COLO829 (cell line): ENCODE measurements around the gene TFB2M.

ENCODE experiments used
- DNase-seq: peaks from one replicate; pipeline ENCODE4 v3.0.0; 2012; ENCODE audit warnings: low spot score

The TFB2M gene

DNA sequence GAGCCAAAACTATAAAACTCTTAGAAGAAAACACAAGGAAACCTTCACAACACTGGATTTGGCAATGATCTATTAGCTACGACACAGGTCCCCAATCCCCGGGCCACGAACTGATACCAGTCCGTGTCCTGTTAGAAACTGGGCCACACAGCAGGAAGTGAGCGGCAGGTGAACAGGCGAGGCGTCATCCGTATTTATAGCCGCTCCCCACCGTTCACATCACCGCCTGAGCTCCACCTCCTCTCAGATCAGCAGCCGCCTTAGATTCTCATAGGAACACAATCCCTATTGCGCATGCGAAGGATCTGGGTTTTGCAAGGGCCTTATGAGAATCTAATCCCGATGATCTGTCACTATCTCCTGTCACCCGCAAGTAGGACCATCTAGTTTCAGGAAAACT is 11.9 kb downstream of the TFB2M start:
- DNase-seq: no peak

DNA sequence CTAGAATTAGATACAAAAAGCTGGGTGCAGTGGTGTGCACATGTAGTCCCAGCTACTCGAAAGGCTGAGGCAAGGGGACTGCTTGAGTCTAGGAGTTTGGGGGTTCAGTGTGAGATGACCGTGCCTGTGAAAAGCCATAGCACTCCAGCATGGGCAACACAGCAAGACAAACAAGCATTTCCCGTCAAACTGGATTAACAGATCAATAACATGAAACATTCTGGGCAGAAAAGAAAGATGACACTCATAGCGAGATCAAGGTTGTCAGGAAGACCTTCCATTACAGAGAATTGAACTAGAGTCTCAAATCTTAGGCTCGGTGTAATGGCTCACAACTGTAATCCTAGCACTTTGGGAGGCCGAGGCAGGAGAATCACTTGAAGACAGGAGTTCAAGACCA is 14.0 kb downstream of the TFB2M start:
- no peak for DNase-seq

DNA sequence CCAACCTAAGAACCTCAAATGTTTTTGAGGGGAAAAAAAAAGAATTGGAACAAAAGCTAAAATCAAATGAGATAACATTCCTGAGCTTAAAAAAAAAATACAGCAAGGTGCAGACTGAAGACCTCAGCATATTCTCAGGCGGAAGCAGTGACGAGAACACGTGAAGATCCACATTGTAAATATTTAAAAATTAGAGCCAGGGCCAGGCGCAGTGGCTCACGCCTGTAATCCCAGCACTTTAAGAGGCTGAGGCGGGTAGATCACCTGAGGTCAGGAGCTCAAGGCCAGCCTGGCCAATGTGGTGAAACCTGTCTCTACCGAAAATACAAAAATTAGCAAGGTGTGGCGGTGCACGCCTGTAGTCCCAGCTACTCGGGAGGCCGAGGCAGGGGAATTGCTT is 15.7 kb downstream of the TFB2M start:
- DNase-seq: no peak

DNA sequence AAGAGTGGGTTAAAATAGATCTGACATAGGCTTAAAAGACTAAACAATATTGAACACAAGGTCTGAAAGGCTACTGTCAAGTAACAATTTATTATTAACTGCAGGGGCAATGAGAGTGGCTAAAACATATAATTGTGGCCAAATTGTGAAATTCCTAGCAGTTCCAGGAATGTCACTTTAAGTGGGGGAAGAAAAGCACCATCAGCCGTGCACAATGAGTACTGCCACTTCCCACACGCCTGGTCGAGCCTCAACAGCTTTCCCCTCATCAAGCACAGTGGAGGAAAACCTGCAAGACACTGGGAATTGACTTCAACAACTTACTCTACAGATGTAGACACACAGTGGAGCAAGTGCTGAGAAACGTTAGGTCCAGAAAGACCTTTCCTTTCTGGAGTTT is 16.4 kb downstream of the TFB2M start:
- no peak for DNase-seq

DNA sequence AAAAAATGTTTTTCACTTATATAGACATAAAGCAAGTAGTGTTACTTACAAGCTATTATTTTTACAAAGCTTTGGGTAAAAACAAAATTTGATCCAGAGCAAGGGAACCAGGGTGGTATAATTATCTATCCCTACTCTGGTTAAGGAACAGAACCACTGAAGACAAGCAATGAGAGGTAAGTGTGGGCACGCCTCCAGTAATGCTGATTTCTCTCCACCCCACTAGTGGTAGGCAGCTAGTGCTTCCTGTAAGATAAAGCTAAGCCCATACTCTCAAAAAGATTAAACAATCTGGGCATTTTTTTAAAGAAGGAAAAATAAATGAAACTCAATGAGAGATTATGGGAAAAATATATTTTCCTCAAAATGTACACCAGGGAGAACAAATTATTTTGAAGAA is 22.1 kb downstream of the TFB2M start:
- no peak for DNase-seq

DNA sequence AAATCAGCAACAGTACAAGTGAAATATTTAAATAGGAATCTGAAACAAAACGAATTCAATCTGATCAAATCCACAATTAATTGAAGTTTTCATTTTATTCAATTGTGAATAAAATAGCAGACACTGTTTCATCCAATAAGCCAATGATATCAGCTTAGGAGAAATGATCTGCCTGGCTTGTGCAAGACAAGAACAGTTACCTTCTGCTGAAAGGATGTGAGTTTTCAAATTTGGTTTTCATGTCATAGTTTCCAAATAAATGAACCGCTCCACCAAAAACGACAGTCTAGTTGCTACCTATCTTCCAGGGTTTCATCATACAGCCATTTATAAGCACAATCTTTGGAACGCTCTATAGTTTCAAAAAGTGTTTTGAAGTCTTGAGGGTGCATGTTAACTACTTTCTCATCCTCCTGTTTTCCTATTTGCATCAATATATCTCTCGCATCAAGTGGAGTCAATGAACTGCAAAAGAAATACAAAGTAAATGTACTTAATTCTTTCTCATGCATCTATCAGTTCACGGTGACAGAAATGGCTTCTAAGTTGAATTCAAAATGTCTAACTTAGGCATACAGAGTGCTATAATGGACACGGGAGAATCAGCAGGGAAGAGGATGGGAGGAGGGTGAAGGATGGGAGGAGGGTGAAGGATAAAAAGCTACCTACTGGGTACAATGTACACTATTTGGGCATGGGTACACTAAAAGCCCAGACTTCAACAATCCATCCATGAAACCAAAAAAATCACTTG is 25.1 kb downstream of the TFB2M start:
- no peak for DNase-seq

DNA sequence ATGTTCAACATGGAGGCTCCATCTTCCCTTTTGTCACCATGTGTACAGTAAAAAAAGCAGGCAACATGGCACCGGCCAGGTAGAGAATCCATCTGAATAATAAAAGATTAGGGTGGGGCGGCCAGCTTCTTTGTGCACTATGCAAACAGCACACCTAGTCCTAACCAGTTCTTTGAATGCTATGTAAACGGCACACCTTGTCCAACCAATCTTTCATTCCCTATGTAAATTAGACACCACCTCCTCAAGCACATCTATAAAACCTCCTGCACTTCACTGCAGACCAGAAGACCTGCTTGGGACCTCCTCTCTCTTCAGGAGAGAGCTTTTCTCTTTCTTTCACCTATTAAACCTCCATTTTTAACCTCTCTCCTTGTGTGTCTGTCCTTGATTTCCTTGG is 28.2 kb downstream of the TFB2M start:
- DNase-seq: no peak

DNA sequence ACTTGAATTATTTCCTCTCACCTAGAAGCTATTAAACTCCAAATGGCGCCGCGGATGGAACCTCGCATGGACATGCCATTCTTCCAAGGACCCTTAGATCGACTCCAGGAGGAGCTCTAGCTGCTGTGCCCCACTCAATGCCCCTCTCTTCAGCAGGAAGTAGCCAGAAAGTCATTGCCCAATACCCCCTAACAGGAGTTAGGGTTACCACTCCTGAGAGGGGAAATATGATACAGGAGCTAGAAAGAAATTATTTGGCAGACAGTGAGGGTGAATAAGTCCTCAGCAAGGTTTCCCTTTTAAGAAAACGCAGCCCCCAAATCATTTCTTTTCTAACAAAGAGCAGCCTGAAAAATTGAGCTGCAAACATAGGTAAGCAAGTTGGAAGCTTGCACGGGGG is 28.6 kb downstream of the TFB2M start:
- no peak for DNase-seq

DNA sequence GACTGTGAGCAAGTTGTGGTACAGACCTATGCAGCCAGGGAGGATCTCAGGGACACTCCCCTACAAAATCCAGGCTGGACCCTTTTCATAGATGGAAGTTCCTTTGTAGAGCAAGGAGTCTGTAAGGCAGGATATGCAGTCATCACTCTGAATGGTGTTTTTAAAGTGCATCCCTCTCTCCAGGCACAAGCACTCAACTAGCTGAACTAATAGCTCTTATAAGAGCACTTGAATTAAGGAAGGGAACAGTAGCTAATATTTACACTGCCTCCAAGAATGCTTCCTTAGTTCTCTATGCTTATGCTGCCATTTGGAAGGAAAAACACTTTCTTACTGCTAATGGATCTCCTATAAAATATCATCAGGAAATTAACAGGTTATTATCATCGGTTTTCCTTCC is 31.9 kb downstream of the TFB2M start:
- DNase-seq: no peak

DNA sequence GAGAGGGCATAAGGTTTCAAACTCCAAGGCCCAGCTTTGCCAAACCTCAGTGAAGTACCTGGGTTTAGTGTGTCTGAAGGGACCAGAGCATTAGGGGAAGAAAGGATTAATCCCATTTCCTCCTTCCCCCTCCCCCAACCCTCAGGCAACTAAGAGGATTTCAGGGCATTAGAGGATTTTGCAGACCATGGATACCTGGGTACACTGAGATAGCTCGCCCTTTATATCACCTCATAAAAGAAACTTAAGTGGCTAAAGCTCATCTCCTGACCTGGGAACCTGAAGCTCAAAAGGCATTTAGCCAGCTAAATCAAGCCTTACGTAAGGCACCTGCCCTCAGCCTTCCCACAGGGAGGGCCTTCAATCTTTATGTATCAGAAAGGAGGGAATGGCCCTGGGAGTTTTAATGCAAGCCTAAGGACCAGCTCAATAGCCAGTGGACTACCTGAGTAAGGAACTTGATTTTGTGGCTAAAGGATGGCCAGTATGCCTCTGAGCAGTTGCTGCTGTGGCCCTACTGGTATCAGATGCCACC is 32.6 kb downstream of the TFB2M start:
- DNase-seq: no peak

DNA sequence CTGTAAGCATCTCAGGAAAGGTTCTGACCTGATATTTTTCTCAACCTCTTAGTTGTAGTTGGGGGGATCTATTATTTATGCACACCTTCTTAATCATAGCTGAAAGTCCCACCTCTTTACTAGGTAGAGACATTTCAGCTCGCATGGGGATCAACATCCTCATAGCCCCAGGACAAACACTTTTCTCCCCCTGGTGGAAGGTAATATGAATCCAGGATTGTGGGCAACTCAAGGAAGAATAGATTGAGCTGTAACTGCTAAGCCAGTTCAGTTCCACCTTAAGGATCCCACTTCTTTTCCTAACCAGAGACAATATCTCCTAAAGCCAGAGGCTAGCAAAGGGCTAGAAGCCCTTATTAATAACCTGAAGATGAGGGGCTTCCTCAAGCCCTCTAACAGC is 33.5 kb downstream of the TFB2M start:
- no peak for DNase-seq

DNA sequence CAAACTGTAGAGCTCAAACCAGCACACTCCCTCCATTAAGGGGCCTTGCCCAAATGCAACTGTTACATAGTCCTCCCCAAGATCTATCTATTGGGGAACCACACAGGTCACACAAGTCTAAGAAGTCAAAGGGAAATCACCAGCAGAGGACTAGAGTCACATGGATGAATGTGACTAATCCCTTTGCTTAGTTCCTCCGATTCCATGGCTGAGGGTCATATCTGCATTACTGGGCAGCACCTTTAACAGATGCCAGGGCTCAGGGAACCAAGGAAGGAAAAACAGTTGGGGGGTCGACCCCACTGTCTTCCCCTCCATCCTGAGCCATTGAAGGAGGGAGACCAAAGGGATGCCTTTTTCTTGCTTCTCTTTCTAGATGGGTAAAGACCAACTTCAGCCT is 35.6 kb downstream of the TFB2M start:
- DNase-seq: no peak

DNA sequence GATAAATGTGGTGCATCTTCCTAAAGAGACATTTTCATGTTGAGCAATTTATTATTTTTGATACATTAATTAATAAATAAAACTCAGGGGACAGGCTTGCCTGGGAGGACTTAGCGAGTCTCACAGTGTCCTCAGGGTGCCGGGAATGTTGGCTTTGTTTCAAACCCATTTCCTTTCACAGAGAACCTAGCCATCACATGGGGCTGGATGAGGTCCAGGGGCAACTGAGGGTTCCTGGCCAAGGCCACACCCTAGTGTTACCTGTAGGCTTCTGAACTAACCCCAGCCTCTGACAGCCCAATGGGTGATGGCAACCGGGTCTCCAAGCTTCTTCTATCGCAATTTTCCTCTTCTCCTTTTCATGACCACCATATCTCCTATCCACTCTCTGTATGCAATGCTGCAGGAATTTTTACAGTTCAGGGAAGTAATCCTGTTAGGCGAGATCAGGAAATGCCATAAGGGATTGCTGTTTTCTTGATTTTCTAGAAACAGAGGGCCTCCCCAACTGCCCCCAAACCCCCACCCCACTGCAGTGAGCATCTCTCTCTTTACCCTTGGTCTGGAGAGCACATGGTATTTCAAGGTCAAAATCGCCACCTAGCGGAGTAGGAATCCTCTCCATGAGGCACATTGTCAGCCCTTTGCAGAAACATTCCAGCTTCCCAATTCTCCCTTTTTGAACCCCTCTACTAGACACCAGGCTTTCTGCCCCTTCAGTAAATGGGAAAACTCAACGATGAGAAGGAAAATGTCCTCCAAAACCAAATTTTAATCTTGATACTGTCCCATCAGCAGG is 36.9 kb downstream of the TFB2M start:
- DNase-seq: no peak

DNA sequence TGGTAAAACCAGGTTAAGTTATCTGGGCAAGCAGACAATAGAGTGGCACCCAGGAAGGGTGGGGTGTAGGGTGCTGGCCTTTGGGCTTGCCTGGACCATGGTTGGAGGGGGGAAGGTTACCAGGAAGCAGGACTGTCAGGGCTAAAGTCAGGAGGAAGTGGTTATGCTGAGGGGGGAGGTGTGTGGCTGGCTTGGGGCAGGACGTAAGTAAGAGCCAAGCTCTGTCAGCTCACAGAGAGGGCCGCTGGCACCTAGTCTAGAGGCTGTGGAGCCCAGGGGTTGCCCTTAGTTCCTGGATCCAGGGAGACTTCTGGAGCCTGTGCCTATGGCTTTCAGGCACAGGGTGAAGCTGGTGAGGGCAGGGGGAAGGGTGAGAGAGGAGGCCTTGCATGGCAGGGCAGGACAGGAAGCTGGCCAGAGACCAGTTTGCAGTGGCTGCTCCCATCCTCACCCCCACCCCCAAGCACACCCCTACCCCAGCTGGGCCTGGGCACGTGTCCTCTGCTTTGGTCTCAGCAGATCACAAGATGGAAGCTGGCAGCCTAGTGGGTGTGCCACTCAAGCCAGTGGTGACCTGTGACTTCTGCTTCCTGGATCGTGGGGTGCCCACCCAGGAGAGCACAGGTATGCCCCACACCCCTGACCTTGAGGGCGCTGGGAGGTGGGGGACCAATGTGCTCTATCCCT is 38.5 kb downstream of the TFB2M start:
- DNase-seq: no peak

DNA sequence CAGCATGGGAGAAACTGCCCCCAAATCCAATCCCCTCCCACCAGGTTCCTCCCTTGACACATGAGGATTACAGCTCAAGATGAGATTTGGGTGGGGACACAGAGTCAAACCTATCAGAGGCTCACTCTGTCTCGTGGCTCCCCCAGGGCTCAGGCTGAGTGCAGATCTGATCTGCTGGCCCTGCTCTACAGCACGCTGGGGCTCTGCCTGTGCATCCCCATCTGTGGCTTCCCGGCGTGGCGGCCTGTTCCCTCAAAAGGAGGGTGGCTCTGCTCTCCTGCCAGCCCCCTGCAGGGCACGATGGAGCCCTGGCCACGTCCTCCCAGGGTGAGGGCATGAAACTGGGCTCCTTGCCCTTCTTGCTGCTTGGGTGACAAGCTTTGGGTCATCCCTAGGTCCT is 39.1 kb downstream of the TFB2M start:
- no peak for DNase-seq

DNA sequence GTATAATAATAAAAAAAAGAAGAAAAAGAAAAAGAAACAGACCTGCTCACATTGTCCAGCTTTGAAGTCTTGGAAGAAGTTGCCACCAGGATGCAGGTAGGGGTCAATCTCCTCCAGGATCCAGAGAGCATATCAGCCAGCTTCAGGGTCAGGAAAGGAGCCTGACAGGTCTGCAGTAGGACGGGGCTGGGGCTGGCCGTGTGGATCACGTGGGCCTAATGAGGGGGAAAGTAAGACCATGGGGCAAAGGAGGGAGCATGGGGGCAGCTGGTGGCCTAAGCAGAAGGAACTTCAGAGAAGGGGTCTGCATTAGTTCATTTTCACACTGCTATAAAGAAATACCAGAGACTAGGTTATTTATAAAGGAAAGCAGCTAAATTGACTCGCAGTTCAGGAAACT is 39.7 kb downstream of the TFB2M start:
- no peak for DNase-seq

DNA sequence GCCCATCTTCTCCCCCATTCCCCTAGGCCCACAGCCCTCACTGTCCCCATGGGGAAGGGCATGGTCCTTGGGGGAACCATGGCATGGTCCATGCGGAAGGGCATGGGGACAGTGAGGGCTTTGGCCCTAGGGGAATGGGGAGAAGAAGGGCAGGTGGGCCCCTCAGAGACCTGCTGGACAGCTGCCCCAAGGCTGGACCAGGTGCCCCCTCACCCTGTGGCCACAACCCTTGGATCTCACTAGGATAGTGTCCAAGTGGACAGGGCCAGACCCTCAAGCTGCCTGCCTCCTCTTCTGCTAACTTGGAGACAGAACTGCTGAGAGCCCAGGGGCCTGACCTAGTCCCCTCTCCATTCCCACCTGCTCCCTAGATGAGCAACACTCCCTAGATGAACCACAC is 46.5 kb downstream of the TFB2M start:
- DNase-seq: no peak

DNA sequence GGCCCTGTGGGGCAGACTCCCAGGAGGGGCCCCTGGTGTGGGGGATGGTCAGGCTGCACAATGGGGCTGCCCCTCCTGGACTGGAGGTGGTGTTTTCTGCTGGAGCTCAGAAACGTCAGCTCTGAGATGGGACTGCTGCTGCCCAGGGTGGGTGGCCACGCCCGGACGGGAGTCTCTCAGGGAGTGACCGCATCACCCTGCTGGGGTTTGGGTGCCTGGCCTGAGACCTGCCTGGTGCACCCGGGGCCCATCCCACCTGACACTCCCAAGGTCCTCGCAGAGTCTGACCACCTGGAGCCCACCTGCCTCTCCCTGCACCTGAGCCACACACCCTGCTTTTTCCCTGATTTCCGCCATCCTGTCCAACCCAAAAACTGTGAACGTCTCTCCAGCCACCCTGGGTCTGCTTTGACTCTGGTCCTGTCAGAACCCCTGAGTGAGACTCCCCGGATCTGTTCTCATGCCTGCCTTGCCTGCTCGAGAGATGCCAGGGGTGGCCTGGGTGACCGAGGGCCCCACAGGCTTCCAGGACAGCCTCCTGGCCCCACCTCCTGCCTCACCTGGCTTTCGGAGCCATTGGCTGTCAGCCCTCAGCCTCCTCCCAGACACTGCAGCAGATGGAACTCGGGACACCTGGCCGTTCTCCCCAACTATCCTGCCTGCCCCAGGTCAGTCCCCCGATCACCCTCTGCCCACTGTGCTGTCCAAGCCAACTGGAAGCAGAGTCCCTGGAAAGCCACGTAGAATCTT is 47.4 kb downstream of the TFB2M start:
- no peak for DNase-seq

DNA sequence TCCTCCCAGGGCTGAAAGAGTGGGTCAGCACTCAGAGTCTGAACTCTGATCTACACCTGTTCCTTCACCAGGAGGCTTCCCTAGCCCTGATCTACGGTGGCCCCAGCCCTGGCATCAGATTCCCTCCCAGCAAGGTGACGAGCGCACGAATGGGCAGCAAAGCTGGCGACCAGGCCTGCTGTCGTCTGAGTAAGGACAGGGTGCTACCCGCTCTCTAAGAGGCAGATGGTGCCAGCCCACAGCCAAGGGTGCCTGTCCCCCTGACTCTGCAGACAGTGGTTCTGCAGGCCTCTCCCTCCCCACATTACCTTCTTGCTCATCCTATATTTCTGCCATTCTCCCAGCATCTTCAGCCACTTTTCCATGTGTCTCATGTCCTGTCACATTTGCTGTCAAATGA is 48.7 kb downstream of the TFB2M start:
- no peak for DNase-seq

DNA sequence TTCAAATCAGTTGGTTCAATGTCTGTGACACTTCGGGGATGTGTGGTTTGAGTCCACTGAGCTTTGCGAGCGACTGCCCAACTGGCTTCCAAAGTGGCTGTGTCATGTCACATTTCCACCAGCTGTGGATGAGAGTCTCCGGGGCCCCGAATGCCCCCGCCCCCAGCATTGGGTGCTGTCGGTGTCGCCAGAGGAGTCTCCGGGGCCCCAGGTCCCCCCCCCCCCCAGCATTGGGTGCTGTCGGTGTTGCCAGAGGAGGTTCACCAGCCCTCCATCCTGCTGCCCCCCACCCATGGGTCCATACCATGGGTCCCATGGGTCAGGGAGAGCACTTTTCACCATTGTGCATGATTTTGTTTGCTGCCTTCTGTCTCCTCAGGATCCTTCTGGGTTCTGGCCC is 49.9 kb downstream of the TFB2M start:
- no peak for DNase-seq

DNA sequence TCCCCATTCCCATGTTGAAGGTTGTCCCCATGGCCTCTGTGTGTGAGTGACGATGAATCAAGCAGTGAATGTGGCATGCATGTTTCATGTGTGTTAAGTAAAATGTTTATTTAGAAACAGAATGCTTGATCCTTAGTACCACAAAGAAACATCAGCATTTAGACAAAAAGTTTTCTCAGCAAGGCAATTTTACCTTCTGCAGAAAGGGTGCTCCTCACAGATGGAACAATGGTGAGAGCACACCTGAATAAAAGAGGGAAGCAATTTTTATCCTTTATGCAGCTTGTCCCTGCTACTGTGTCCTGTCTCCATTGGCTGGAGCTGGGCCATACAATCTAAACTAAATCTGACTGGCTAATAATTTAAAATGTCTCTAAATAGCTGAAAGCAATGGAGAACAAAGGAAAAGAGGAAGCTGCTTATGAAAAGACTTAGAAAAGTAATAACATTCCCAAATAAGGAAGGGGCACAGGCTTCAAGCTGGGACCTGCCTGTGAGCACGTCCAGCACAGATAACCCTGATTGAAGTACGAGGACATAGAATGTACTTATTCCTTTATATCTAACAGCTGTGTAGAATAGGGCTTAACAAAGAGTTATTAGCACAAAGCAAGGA is 50.6 kb downstream of the TFB2M start:
- no peak for DNase-seq
